ENCODE measurements around the gene BRD3OS. TPM values are rescaled to one million over a fixed set of nuclear protein-coding genes. Genes with fewer than 3 reads are reported as not detected.
A peak's percentile ranks its signal among the peaks of the same experiment; 100 is the strongest.

The BRD3OS gene
- total and polyA plus RNA-seq, 2 of the 13 experiments (the other 11 are each of a cell fraction or from before 2014, with no cell fraction given) = 4.9 to 5.7 TPM

- TF ChIP-seq TFAP4 (IDR thresholded peaks at IDR 0.05; ENCODE audit: borderline replicate concordance, low read depth) (no peak), ZNF776 (CRISPR knock-in tag; IDR thresholded peaks at IDR 0.05) (no peak), ZNF766 (CRISPR knock-in tag; IDR thresholded peaks at IDR 0.05; ENCODE audit: borderline replicate concordance) (no peak), ZNF609 (CRISPR knock-in tag; IDR thresholded peaks at IDR 0.05; ENCODE audit: borderline replicate concordance) (no peak), ZNF7 (CRISPR knock-in tag; IDR thresholded peaks at IDR 0.05) (no peak), ZNF468 (CRISPR knock-in tag; IDR thresholded peaks at IDR 0.05) (no peak), ETV5 (CRISPR knock-in tag; IDR thresholded peaks at IDR 0.05; ENCODE audit: borderline replicate concordance) (no peak), SPEN (CRISPR knock-in tag; IDR thresholded peaks at IDR 0.05; ENCODE audit: low read depth) (peak; percentile 38; the same call in 1 of the 2 replicates), SSRP1 (CRISPR knock-in tag; IDR thresholded peaks at IDR 0.05) (no peak), U2AF2 (IDR thresholded peaks at IDR 0.05; ENCODE audit: low read depth, low read length) (no peak), ZBTB42 (CRISPR knock-in tag; IDR thresholded peaks at IDR 0.05) (no peak), ZHX1 (CRISPR knock-in tag; IDR thresholded peaks at IDR 0.05; ENCODE audit: low read depth) (no peak), HMGXB3 (CRISPR knock-in tag; IDR thresholded peaks at IDR 0.05; ENCODE audit: borderline replicate concordance) (no peak), HNF4G (IDR thresholded peaks at IDR 0.05; ENCODE audit: borderline replicate concordance, low read depth, low read length) (no peak), HNF4G (CRISPR knock-in tag; IDR thresholded peaks at IDR 0.05; ENCODE audit: borderline replicate concordance, low read depth) (no peak)
Measured at GRCh38 chr9:134066913-134067851, 41.9 kb downstream of the BRD3OS start (continued).
